ENCODE data around the gene KANSL1.

DNA sequence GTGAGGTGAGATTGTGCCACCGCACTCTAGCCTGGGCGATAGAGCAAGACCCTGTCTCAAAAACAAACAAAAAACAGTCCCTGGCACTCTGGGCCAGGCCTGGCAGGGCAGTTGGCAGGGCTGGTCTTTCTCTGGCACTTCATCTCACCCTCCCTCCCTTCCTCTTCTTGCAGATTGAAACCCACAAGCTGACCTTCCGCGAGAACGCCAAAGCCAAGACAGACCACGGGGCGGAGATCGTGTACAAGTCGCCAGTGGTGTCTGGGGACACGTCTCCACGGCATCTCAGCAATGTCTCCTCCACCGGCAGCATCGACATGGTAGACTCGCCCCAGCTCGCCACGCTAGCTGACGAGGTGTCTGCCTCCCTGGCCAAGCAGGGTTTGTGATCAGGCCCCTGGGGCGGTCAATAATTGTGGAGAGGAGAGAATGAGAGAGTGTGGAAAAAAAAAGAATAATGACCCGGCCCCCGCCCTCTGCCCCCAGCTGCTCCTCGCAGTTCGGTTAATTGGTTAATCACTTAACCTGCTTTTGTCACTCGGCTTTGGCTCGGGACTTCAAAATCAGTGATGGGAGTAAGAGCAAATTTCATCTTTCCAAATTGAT is 169.3 kb downstream of the KANSL1 start:
- TF ChIP-seq, protein P1, sequence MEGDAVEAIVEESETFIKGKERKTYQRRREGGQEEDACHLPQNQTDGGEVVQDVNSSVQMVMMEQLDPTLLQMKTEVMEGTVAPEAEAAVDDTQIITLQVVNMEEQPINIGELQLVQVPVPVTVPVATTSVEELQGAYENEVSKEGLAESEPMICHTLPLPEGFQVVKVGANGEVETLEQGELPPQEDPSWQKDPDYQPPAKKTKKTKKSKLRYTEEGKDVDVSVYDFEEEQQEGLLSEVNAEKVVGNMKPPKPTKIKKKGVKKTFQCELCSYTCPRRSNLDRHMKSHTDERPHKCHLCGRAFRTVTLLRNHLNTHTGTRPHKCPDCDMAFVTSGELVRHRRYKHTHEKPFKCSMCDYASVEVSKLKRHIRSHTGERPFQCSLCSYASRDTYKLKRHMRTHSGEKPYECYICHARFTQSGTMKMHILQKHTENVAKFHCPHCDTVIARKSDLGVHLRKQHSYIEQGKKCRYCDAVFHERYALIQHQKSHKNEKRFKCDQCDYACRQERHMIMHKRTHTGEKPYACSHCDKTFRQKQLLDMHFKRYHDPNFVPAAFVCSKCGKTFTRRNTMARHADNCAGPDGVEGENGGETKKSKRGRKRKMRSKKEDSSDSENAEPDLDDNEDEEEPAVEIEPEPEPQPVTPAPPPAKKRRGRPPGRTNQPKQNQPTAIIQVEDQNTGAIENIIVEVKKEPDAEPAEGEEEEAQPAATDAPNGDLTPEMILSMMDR (IDR thresholded peaks at IDR 0.05; ENCODE audit: low read depth, low read length), result no peak
- TF ChIP-seq POLR2A (IDR thresholded peaks at IDR 0.05; ENCODE audit: extremely low read depth, insufficient read length) (no peak), MAX (IDR thresholded peaks at IDR 0.05; ENCODE audit: low read depth, low read length) (no peak)

All from NB4 (cell line).